H1 (cell line): ENCODE results near the gene LDAH. TPM values are rescaled to one million over a fixed set of nuclear protein-coding genes. Genes with fewer than 3 reads are reported as not detected.

ENCODE experiments used
- CTCF ChIA-PET: fragments of 300-600 bp; sonication (Branson Sonifier 250); formaldehyde crosslinking; loops from one replicate; lab custom pipeline; 2021; ENCODE audit not compliant: partially characterized antibody; lab: Charles Lee
- POLR2A ChIA-PET: fragments of 300-600 bp; sonication (Branson Sonifier 250); formaldehyde crosslinking; loops from one replicate; lab custom pipeline; 2021; ENCODE audit warnings: inconsistent platforms; ENCODE audit not compliant: partially characterized antibody; lab: Charles Lee
- DNase-seq, 2 experiments: peaks; one replicate each; pipeline versions ENCODE4 v3.0.0 to v3.0.0-alpha.2; 2010 to 2022; ENCODE audit warnings: low spot score in 2 of 2, low read depth in 1 of 2, mixed read lengths in 1 of 2
- FAIRE-seq: peaks from 2 replicates; lab custom pipeline; 2011; peaks lifted over from hg19 to GRCh38; lab: Jason Lieb, UNC
- H2AFZ ChIP-seq: 2 replicates; pipeline ENCODE4 v1.8.1; 2012; ENCODE audit warnings: low read length, inconsistent platforms
- H2AK5ac ChIP-seq: 2 replicates; pipeline ENCODE4 v1.6.1; 2013; ENCODE audit warnings: low read depth, low read length
- H2BK120ac ChIP-seq: replicated peaks from 2 replicates; pipeline ENCODE3; 2013; ENCODE audit warnings: low read depth, low read length, inconsistent platforms
- H2BK12ac ChIP-seq: 2 replicates; pipeline ENCODE4 v1.6.1; 2013; ENCODE audit warnings: low read depth, low read length
- H2BK15ac ChIP-seq: 2 replicates; pipeline ENCODE4 v1.6.1; 2013; ENCODE audit warnings: low read length
- H2BK20ac ChIP-seq: 2 replicates; pipeline ENCODE4 v1.6.1; 2013; ENCODE audit warnings: low read length
- H2BK5ac ChIP-seq: 2 replicates; pipeline ENCODE4 v1.6.1; 2013; ENCODE audit warnings: low read depth, low read length
- H3K14ac ChIP-seq: 2 replicates; pipeline ENCODE4 v1.6.1; 2013; ENCODE audit warnings: inconsistent platforms; ENCODE audit not compliant: insufficient read length
- H3K18ac ChIP-seq: 2 replicates; pipeline ENCODE4 v1.6.1; 2013; ENCODE audit warnings: low read length; ENCODE audit errors: extremely low read depth
- H3K23ac ChIP-seq: 2 replicates; pipeline ENCODE4 v1.6.1; 2013; ENCODE audit warnings: inconsistent platforms; ENCODE audit not compliant: insufficient read length
- H3K23me2 ChIP-seq: 2 replicates; pipeline ENCODE4 v1.6.1; 2013; ENCODE audit warnings: low read depth, low read length
- H3K27ac ChIP-seq: 2 replicates; pipeline ENCODE4 v1.6.1; 2011; ENCODE audit warnings: low read depth, low read length, inconsistent platforms
- H3K27me3 ChIP-seq, 4 experiments: replicated peaks in 1 of 4; 1 replicate in 1 of 4; 2 replicates in 3 of 4; pipeline versions ENCODE4 v1.6.1 to v1.8.1; 2011 to 2013; ENCODE audit warnings: low read length in 3 of 4, mild to moderate bottlenecking in 3 of 4, inconsistent platforms in 2 of 4, mixed read lengths in 2 of 4, moderate library complexity in 1 of 4; ENCODE audit not compliant: control insufficient read depth in 3 of 4, insufficient read depth in 3 of 4; ENCODE audit errors: extremely low read depth in 1 of 4
- H3K36me3 ChIP-seq, 4 experiments: 2 replicates each; pipeline versions ENCODE4 v1.6.1 to v1.8.1; 2011 to 2013; ENCODE audit warnings: mild to moderate bottlenecking in 4 of 4, low read length in 3 of 4, moderate library complexity in 2 of 4, control low read depth in 1 of 4, inconsistent platforms in 1 of 4; ENCODE audit not compliant: insufficient read depth in 4 of 4, control insufficient read depth in 2 of 4
- H3K4ac ChIP-seq: replicated peaks from 2 replicates; pipeline ENCODE3; 2013; ENCODE audit warnings: low read length, low read depth, mixed read lengths, inconsistent platforms; ENCODE audit not compliant: insufficient read length
- H3K4me1 ChIP-seq, 4 experiments: replicated peaks in 1 of 4; 1 replicate in 1 of 4; 2 replicates in 3 of 4; pipeline versions ENCODE4 v1.6.1 to v1.8.1; 2011 to 2013; ENCODE audit warnings: low read length in 3 of 4, inconsistent platforms in 2 of 4, mixed read lengths in 1 of 4; ENCODE audit not compliant: insufficient read depth in 4 of 4, control insufficient read depth in 3 of 4
- H3K4me2 ChIP-seq, 2 experiments: 2 replicates each; pipeline versions ENCODE4 v1.6.1 to v1.8.1; 2011 to 2013; ENCODE audit warnings: low read depth in 2 of 2, low read length in 2 of 2, control low read depth in 1 of 2, inconsistent platforms in 1 of 2, mild to moderate bottlenecking in 1 of 2; ENCODE audit not compliant: insufficient read depth in 1 of 2
- H3K4me3 ChIP-seq, 4 experiments: fragments of 200-600, 300-600 bp in 1 of 4; sonication (generic), shearing (Covaris generic), sonication (Bioruptor Twin) in 1 of 4; 2 replicates each; pipeline versions ENCODE4 v1.5.1 to v1.8.1; 2011 to 2016; ENCODE audit warnings: low read length in 4 of 4, low read depth in 3 of 4, control low read depth in 2 of 4, inconsistent platforms in 2 of 4, mild to moderate bottlenecking in 2 of 4, mixed read lengths in 1 of 4, moderate library complexity in 1 of 4; ENCODE audit not compliant: insufficient read depth in 2 of 4; ENCODE audit errors: extremely low read depth in 1 of 4
- H3K56ac ChIP-seq: replicated peaks from 2 replicates; pipeline ENCODE3; 2013; ENCODE audit warnings: low read depth, mild to moderate bottlenecking, mixed read lengths, low read length, inconsistent platforms; ENCODE audit not compliant: insufficient read length
- H3K79me1 ChIP-seq: 2 replicates; pipeline ENCODE4 v1.6.1; 2013; ENCODE audit warnings: low read depth, low read length, control low read depth
- H3K79me2 ChIP-seq, 2 experiments: 2 replicates each; pipeline versions ENCODE4 v1.6.1 to v1.8.1; 2012 to 2013; ENCODE audit warnings: low read length in 2 of 2, mild to moderate bottlenecking in 2 of 2, inconsistent platforms in 1 of 2; ENCODE audit not compliant: insufficient read depth in 2 of 2, control insufficient read depth in 1 of 2
- H3K9ac ChIP-seq, 4 experiments: replicated peaks in 1 of 4; 1 replicate in 1 of 4; 2 replicates in 3 of 4; pipeline versions ENCODE4 v1.6.1 to v1.8.1; 2011 to 2013; ENCODE audit warnings: low read depth in 3 of 4, low read length in 3 of 4, control low read depth in 2 of 4, mild to moderate bottlenecking in 2 of 4, moderate library complexity in 2 of 4, inconsistent platforms in 1 of 4; ENCODE audit errors: extremely low read depth in 1 of 4
- H3K9me3 ChIP-seq, 2 experiments: 2 replicates each; pipeline versions ENCODE4 v1.6.1 to v1.8.1; 2012 to 2013; ENCODE audit warnings: mild to moderate bottlenecking in 2 of 2, moderate library complexity in 2 of 2, control low read depth in 1 of 2, inconsistent platforms in 1 of 2, low read depth in 1 of 2, low read length in 1 of 2, mixed read lengths in 1 of 2; ENCODE audit not compliant: insufficient read depth in 2 of 2
- H4K20me1 ChIP-seq, 2 experiments: replicated peaks in 1 of 2; 2 replicates each; pipeline versions ENCODE3 to v1.8.1; 2011 to 2013; ENCODE audit warnings: inconsistent platforms in 2 of 2, low read length in 2 of 2, mild to moderate bottlenecking in 1 of 2; ENCODE audit not compliant: insufficient read depth in 2 of 2, control insufficient read depth in 1 of 2
- H4K5ac ChIP-seq: 2 replicates; pipeline ENCODE4 v1.6.1; 2013; ENCODE audit warnings: low read length, low read depth, mixed read lengths, inconsistent platforms; ENCODE audit not compliant: insufficient read length
- H4K8ac ChIP-seq: 2 replicates; pipeline ENCODE4 v1.8.0; 2013; ENCODE audit warnings: mild to moderate bottlenecking, moderate library complexity, low read length, inconsistent platforms; ENCODE audit not compliant: insufficient read depth; ENCODE audit errors: extremely low read depth
- H4K91ac ChIP-seq: replicated peaks from 2 replicates; pipeline ENCODE3; 2013; ENCODE audit warnings: low read length, mixed read lengths, inconsistent platforms; ENCODE audit not compliant: insufficient read length
- RAD21 ChIP-seq, 2 experiments: IDR thresholded peaks in 1 of 2; conservative IDR thresholded peaks in 1 of 2; 2 replicates each; pipeline ENCODE4 v1.6.1; 2011; ENCODE audit warnings: low read depth in 2 of 2, low read length in 2 of 2, improper control_type of control experiment in 1 of 2, inconsistent platforms in 1 of 2, mild to moderate bottlenecking in 1 of 2, moderate library complexity in 1 of 2
- RBBP5 ChIP-seq: IDR thresholded peaks from 2 replicates; pipeline ENCODE4 v1.7.1; 2012; ENCODE audit warnings: low read depth, mild to moderate bottlenecking, inconsistent platforms, low read length, moderate library complexity, borderline replicate concordance
- SAP30 ChIP-seq: fragments of 300-600 bp; sonication (generic); IDR thresholded peaks from 2 replicates; pipeline ENCODE4 v1.7.1; 2012; ENCODE audit warnings: low read length, moderate library complexity, mild to moderate bottlenecking, inconsistent platforms; ENCODE audit not compliant: insufficient read depth, insufficient replicate concordance
- SIN3A ChIP-seq, 2 experiments: IDR thresholded peaks in 1 of 2; conservative IDR thresholded peaks in 1 of 2; 2 replicates each; pipeline ENCODE4 v1.6.1; 2011 to 2012; ENCODE audit warnings: low read length in 2 of 2, improper control_type of control experiment in 1 of 2, low read depth in 1 of 2, mild to moderate bottlenecking in 1 of 2
- WGBS, 2 experiments: shearing (Covaris generic) in 1 of 2; methylation state at CpG; one replicate each; pipeline versions ENCODE4 v1.1.6 to v1.1.7; 2013 to 2015; ENCODE audit warnings: low lambda C conversion rate in 2 of 2, mixed read lengths in 2 of 2, inconsistent platforms in 1 of 2, low coverage in 1 of 2, missing lambda C conversion rate in 1 of 2; ENCODE audit not compliant: insufficient replicate concordance in 2 of 2, insufficient coverage in 1 of 2, insufficient read length in 1 of 2; ENCODE audit errors: extremely low coverage in 1 of 2, missing lambda C conversion rate in 1 of 2; 5-methylcytosine and 5-hydroxymethylcytosine counted together
- polyA plus RNA-seq, 7 experiments: library from polyadenylated mRNA; depleted of rRNA in 3 of 7; stranded (reverse) in 5 of 7; unstranded in 2 of 7; fragments of >200 nt in 5 of 7; fragments of 200-250 nt in 2 of 7; gene quantifications; 1 replicate in 5 of 7; 2 replicates in 1 of 7; 4 replicates in 1 of 7; pipeline versions ENCODE4 v1.2.1 to v1.2.3, GENCODE V29; 2011 to 2013; ENCODE audit warnings: missing spikeins in 2 of 7, mixed read lengths in 2 of 7
- total RNA-seq: library from RNA; stranded (reverse); fragmentation: NEBNext Ultra II Directional; extraction: Animal tissue kit (Norgen Biotek cat#: 25700); gene quantifications from 2 replicates; pipeline ENCODE4 v1.2.1, GENCODE V29; 2021

The LDAH gene
- total and polyA plus RNA-seq, 2 of the 8 experiments (the other 6 are each of a cell fraction or from before 2014, with no cell fraction given): 10.9 to 26.3 TPM

GRCh38 chr2:20689428-20690264 lies 133.3 kb downstream of the LDAH start:
- FAIRE-seq: no peak
- 83% methylated on average over 11 of the region's 11 CpGs; no CpG with 5 or more reads in 1 of the 2 experiments for WGBS, 2 experiments

More at GRCh38 chr2:20689428-20690264, 133.3 kb downstream of the LDAH start:
- Histone ChIP-seq H3K27ac (no peak overlapping the region), H3K4me1 (no peaks in the 10 kb centered on the region), H2BK5ac (no peak overlapping the region), H3K14ac (no peak overlapping the region), H3K56ac (no peak overlapping the region), H4K20me1 (peaks cover 0 to 3% of the 10 kb centered on the region in 2 experiments), H3K79me2 (no peaks in the 10 kb centered on the region), H3K79me1 (no peaks in the 10 kb centered on the region; the same call in 1 of the 2 replicates), H3K27me3 (no peaks in the 10 kb centered on the region), H2AK5ac (no peak overlapping the region), H2BK15ac (no peak overlapping the region), H4K91ac (no peak overlapping the region), H3K18ac (no peak overlapping the region), H4K8ac (no peak overlapping the region), H3K4me3 (no peak overlapping the region), H3K4ac (no peak overlapping the region), H3K23me2 (no peaks in the 10 kb centered on the region), H2BK120ac (no peak overlapping the region), H3K23ac (no peak overlapping the region), H2BK12ac (no peak overlapping the region), H2BK20ac (no peak overlapping the region), H2AFZ (no peak overlapping the region), H3K9ac (no peak overlapping the region), H4K5ac (no peak overlapping the region), H3K36me3 (peaks cover 0 to 11% (median 2%) of the 10 kb centered on the region in 4 experiments; a peak in 2 of 8 replicates), H3K9me3 (no peaks in the 10 kb centered on the region), H3K4me2 (no peak overlapping the region)
- TF ChIP-seq SAP30 (no peak), SIN3A (conservative IDR thresholded peaks at IDR 0.05 in 1 of 2, IDR thresholded peaks at IDR 0.05 in 1 of 2; ENCODE audit: low read depth in 1 of 2, low read length in 2 of 2) (no peak), RBBP5 (no peak), RAD21 (IDR thresholded peaks at IDR 0.05 in 1 of 2, conservative IDR thresholded peaks at IDR 0.05 in 1 of 2; ENCODE audit: low read depth in 2 of 2, low read length in 2 of 2) (no peak)
- ChIA-PET POLR2A (no interaction called here), CTCF (interaction anchor here (0.7 to 2.2 kb wide), 8 partner anchors 9 to 273 kb away, joined by 3 to 13 read pairs (median 4); no protein-coding TSS in a partner anchor)
- no peak for DNase-seq
